GM18511 (cell line): ENCODE results near the gene PLEKHG4.

Source experiments
- ATAC-seq: cut with Tn5 transposase; IDR thresholded peaks from one replicate; pipeline ENCODE4 v1.9.1; 2021; ENCODE audit warnings: mild to moderate bottlenecking, moderate library complexity; ENCODE audit not compliant: unreplicated experiment

PLEKHG4 gene

GRCh38 chr16:67283826-67284555 lies 4.7 kb downstream of the PLEKHG4 start:
- no peak for ATAC-seq

- ATAC-seq = no peak
Observed at GRCh38 chr16:67284699-67285646, 5.6 kb downstream of the PLEKHG4 start.

GRCh38 chr16:67286441-67287235 lies 7.3 kb downstream of the PLEKHG4 start:
- no peak for ATAC-seq

GRCh38 chr16:67287960-67288359 lies 8.6 kb downstream of the PLEKHG4 start:
- no peak for ATAC-seq

GRCh38 chr16:67291461-67291860 lies 12.1 kb downstream of the PLEKHG4 start:
- ATAC-seq = no peak

- no peak for ATAC-seq
Observed at GRCh38 chr16:67294171-67294757, 14.9 kb downstream of the PLEKHG4 start.

- no peak for ATAC-seq
Observed at GRCh38 chr16:67294938-67295361, 15.6 kb downstream of the PLEKHG4 start.

- no peak for ATAC-seq
Observed at GRCh38 chr16:67296420-67296819, 17.1 kb downstream of the PLEKHG4 start.

GRCh38 chr16:67298277-67298676 lies 18.9 kb downstream of the PLEKHG4 start:
- ATAC-seq = no peak

- ATAC-seq = no peak
Observed at GRCh38 chr16:67299269-67299668, 19.9 kb downstream of the PLEKHG4 start.

GRCh38 chr16:67301080-67301782 lies 21.9 kb downstream of the PLEKHG4 start:
- no peak for ATAC-seq

GRCh38 chr16:67302076-67302475 lies 22.7 kb downstream of the PLEKHG4 start:
- ATAC-seq = no peak

GRCh38 chr16:67302970-67303369 lies 23.6 kb downstream of the PLEKHG4 start:
- ATAC-seq = no peak

GRCh38 chr16:67304020-67304419 lies 24.7 kb downstream of the PLEKHG4 start:
- ATAC-seq = no peak

- ATAC-seq = no peak
Observed at GRCh38 chr16:67305216-67306071, 26.1 kb downstream of the PLEKHG4 start.

- no peak for ATAC-seq
Observed at GRCh38 chr16:67310561-67310960, 31.2 kb downstream of the PLEKHG4 start.

- ATAC-seq = peak; percentile 88
Observed at GRCh38 chr16:67311607-67312488, 32.5 kb downstream of the PLEKHG4 start.

- no peak for ATAC-seq
Observed at GRCh38 chr16:67312719-67313118, 33.4 kb downstream of the PLEKHG4 start.
